Tibial nerve (tissue), 4 donors: Measurements from ENCODE around the gene ZNF804B. TPM values are rescaled to one million over a fixed set of nuclear protein-coding genes. Genes with fewer than 3 reads are reported as not detected.

Experiments
- DNase-seq, 2 donors: peaks; one replicate each; pipeline ENCODE4 v3.0.0-alpha.2; 2019; ENCODE audit warnings: low spot score in 2 of 2
- H3K27ac ChIP-seq, 4 donors: fragments of 200-600 bp; sonication (generic) in 3 of 4; one replicate each; pipeline ENCODE4 v1.5.1; 2017 to 2019; ENCODE audit warnings: mild to moderate bottlenecking in 1 of 4
- H3K27me3 ChIP-seq, 2 donors: fragments of 200-600 bp; sonication (generic) in 1 of 2; one replicate each; pipeline versions ENCODE4 v1.5.1 to v1.6.0; 2017 to 2019
- H3K36me3 ChIP-seq, 3 donors: fragments of 200-600 bp; sonication (generic); one replicate each; pipeline ENCODE4 v1.5.1; 2018 to 2019
- H3K4me1 ChIP-seq, 4 donors: fragments of 200-600 bp; sonication (generic) in 3 of 4; one replicate each; pipeline ENCODE4 v1.5.1; 2017 to 2019
- H3K4me3 ChIP-seq, 4 donors: fragments of 200-600 bp; sonication (generic) in 3 of 4; one replicate each; pipeline ENCODE4 v1.5.1; 2017 to 2019; ENCODE audit warnings: mild to moderate bottlenecking in 1 of 4, moderate library complexity in 1 of 4
- H3K9me3 ChIP-seq, 4 donors: fragments of 200-600 bp; sonication (generic) in 3 of 4; one replicate each; pipeline ENCODE4 v1.5.1; 2017 to 2019
- CTCF ChIP-seq, 5 experiments: fragments of 200-600 bp in 3 of 5; fragments of 450-650 bp in 2 of 5; sonication (generic) in 3 of 5; IDR thresholded peaks; one replicate each; pipeline ENCODE4 v1.5.1; 2016 to 2019; ENCODE audit warnings: antibody characterized with exemption in 5 of 5, mild to moderate bottlenecking in 3 of 5, moderate library complexity in 2 of 5
- EP300 ChIP-seq, 2 donors: sonication (generic); formaldehyde crosslinking; IDR thresholded peaks; one replicate each; pipeline ENCODE4 v1.6.1; 2017; ENCODE audit warnings: antibody characterized with exemption in 2 of 2, mild to moderate bottlenecking in 1 of 2
- POLR2A ChIP-seq, 2 donors: fragments of 450-650 bp; IDR thresholded peaks; one replicate each; pipeline ENCODE4 v1.6.1; 2017; ENCODE audit warnings: antibody characterized with exemption in 2 of 2, mild to moderate bottlenecking in 2 of 2, moderate library complexity in 2 of 2
- WGBS, 2 donors: methylation state at CpG; one replicate each; pipeline ENCODE4 v1.1.5; 2018; 5-methylcytosine and 5-hydroxymethylcytosine counted together
- total RNA-seq, 4 donors: library from RNA; depleted of rRNA; stranded (reverse); fragments of >200 nt; gene quantifications; one replicate each; pipeline ENCODE4 v1.1.0, GENCODE V29; 2016

Gene ZNF804B
- total RNA-seq, 4 donors from 2014 or later, result 0.21 to 0.22 TPM; not detected in 2

- Histone ChIP-seq H3K9me3 (no peaks in the 10 kb centered on the region), H3K4me3 (no peak overlapping the region), H3K36me3 (no peaks in the 10 kb centered on the region), H3K27ac (no peak overlapping the region), H3K4me1 (no peaks in the 10 kb centered on the region), H3K27me3 (no peaks in the 10 kb centered on the region)
- DNase-seq, result no peak
- TF ChIP-seq CTCF (IDR thresholded peaks at IDR 0.05) (no peak), POLR2A (IDR thresholded peaks at IDR 0.05) (no peak), EP300 (IDR thresholded peaks at IDR 0.05) (no peak)
These were observed 13.3 kb downstream of the ZNF804B start for GRCh38 chr7:88772776-88773175.

DNA sequence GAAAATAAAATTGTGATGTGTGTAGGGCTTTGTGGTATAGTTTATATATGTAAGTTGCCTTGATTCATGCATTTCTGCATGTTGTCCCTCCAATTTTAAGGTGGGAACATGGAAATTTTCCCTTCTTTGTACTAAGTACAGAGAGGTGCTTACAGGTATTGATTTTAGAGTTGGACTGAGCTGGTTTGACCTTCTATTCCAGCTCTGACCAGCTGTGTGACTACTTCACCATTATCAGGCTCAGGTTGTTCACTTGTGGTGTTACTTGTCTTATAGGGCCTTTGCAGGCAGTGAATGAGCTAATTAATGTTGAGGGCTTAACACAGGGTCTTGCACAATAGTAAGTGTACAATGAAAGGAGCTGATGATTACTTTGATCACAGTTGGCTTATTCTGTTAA is 16.3 kb downstream of the ZNF804B start:
- TF ChIP-seq EP300 (IDR thresholded peaks at IDR 0.05) (no peak), POLR2A (IDR thresholded peaks at IDR 0.05) (no peak), CTCF (IDR thresholded peaks at IDR 0.05) (no peak)
- H3K36me3 ChIP-seq, result no peaks in the 10 kb centered on the region
- H3K27ac ChIP-seq, result no peak overlapping the region
- DNase-seq, result no peak
- H3K27me3 ChIP-seq, result no peaks in the 10 kb centered on the region
- H3K4me1 ChIP-seq, result no peaks in the 10 kb centered on the region
- H3K4me3 ChIP-seq, result no peak overlapping the region
- no peaks in the 10 kb centered on the region for H3K9me3 ChIP-seq

GRCh38 chr7:88787777-88788176 is 28.3 kb downstream of the ZNF804B start:
- Histone ChIP-seq H3K9me3 (no peaks in the 10 kb centered on the region), H3K27ac (no peak overlapping the region), H3K4me1 (no peaks in the 10 kb centered on the region), H3K27me3 (no peaks in the 10 kb centered on the region), H3K4me3 (no peak overlapping the region), H3K36me3 (no peaks in the 10 kb centered on the region)
- 48 to 72% methylated on average over 2 of the region's 2 CpGs for WGBS, 2 donors
- TF ChIP-seq EP300 (IDR thresholded peaks at IDR 0.05) (no peak), POLR2A (IDR thresholded peaks at IDR 0.05) (no peak), CTCF (IDR thresholded peaks at IDR 0.05) (no peak)
- no peak for DNase-seq

DNA sequence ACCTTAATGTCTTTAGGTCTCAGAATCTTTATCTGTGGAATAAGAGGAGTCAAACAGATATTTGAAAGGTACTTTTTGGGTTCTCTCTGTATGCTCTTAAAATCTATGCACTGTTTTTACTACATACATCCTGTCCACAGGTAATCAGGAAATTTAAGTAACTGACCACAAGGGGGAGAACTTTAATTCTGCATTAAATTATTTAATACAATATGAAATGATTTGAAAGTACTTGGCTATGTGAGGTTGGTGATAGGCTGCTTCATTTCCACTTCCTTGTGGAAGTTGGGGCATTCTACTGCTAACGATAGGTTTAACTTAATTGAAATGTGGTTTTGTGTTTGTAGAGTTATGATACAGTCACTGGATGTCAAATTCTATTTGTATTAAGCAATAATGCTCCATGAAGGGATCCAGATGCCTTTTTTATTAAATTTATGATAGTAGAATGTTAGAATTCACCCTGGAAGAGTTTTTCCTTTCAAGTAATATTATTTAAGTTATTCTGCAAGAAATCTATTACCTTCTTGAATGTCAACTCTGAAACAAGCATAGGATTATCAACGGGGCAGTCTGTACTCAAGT is 30.1 kb downstream of the ZNF804B start:
- H3K4me1 ChIP-seq, result no peaks in the 10 kb centered on the region
- H3K4me3 ChIP-seq, result no peak overlapping the region
- H3K36me3 ChIP-seq, result no peaks in the 10 kb centered on the region
- no peaks in the 10 kb centered on the region for H3K9me3 ChIP-seq
- H3K27me3 ChIP-seq, result no peaks in the 10 kb centered on the region
- no peak for DNase-seq
- 73 to 76% methylated on average over 2 of the region's 2 CpGs for WGBS, 2 donors
- TF ChIP-seq CTCF (IDR thresholded peaks at IDR 0.05) (peak in 4 of 5 experiments; percentile 16 to 34 (median 20)), EP300 (IDR thresholded peaks at IDR 0.05) (no peak)
- no peak overlapping the region for H3K27ac ChIP-seq

- 67 to 73% methylated on average over 4 of the region's 4 CpGs for WGBS, 2 donors
- no peak for TF ChIP-seq EP300 (IDR thresholded peaks at IDR 0.05)
- no peak for TF ChIP-seq CTCF (IDR thresholded peaks at IDR 0.05)
- no peak for TF ChIP-seq POLR2A (IDR thresholded peaks at IDR 0.05)
- H3K27ac ChIP-seq, result no peak overlapping the region
These were observed 32.4 kb downstream of the ZNF804B start for GRCh38 chr7:88791891-88792290.

More at GRCh38 chr7:88791891-88792290, 32.4 kb downstream of the ZNF804B start:
- Histone ChIP-seq H3K4me1 (no peaks in the 10 kb centered on the region), H3K27me3 (no peaks in the 10 kb centered on the region), H3K9me3 (no peaks in the 10 kb centered on the region), H3K4me3 (no peak overlapping the region), H3K36me3 (no peaks in the 10 kb centered on the region)
- DNase-seq, result no peak
